H1 (cell line): ENCODE data around the gene C22orf39. TPM values are rescaled to one million over a fixed set of nuclear protein-coding genes. Genes with fewer than 3 reads are reported as not detected.

ENCODE experiments used
- CTCF ChIA-PET: fragments of 300-600 bp; sonication (Branson Sonifier 250); formaldehyde crosslinking; loops from one replicate; lab custom pipeline; 2021; ENCODE audit not compliant: partially characterized antibody; lab: Charles Lee
- POLR2A ChIA-PET: fragments of 300-600 bp; sonication (Branson Sonifier 250); formaldehyde crosslinking; loops from one replicate; lab custom pipeline; 2021; ENCODE audit warnings: inconsistent platforms; ENCODE audit not compliant: partially characterized antibody; lab: Charles Lee
- DNase-seq, 2 experiments: peaks; one replicate each; pipeline versions ENCODE4 v3.0.0 to v3.0.0-alpha.2; 2010 to 2022; ENCODE audit warnings: low spot score in 2 of 2, low read depth in 1 of 2, mixed read lengths in 1 of 2
- FAIRE-seq: peaks from 2 replicates; lab custom pipeline; 2011; peaks lifted over from hg19 to GRCh38; lab: Jason Lieb, UNC
- H2AFZ ChIP-seq: 2 replicates; pipeline ENCODE4 v1.8.1; 2012; ENCODE audit warnings: low read length, inconsistent platforms
- H2AK5ac ChIP-seq: 2 replicates; pipeline ENCODE4 v1.6.1; 2013; ENCODE audit warnings: low read depth, low read length
- H2BK120ac ChIP-seq: replicated peaks from 2 replicates; pipeline ENCODE3; 2013; ENCODE audit warnings: low read depth, low read length, inconsistent platforms
- H2BK12ac ChIP-seq: 2 replicates; pipeline ENCODE4 v1.6.1; 2013; ENCODE audit warnings: low read depth, low read length
- H2BK15ac ChIP-seq: 2 replicates; pipeline ENCODE4 v1.6.1; 2013; ENCODE audit warnings: low read length
- H2BK20ac ChIP-seq: 2 replicates; pipeline ENCODE4 v1.6.1; 2013; ENCODE audit warnings: low read length
- H2BK5ac ChIP-seq: 2 replicates; pipeline ENCODE4 v1.6.1; 2013; ENCODE audit warnings: low read depth, low read length
- H3K14ac ChIP-seq: 2 replicates; pipeline ENCODE4 v1.6.1; 2013; ENCODE audit warnings: inconsistent platforms; ENCODE audit not compliant: insufficient read length
- H3K18ac ChIP-seq: 2 replicates; pipeline ENCODE4 v1.6.1; 2013; ENCODE audit warnings: low read length; ENCODE audit errors: extremely low read depth
- H3K23ac ChIP-seq: 2 replicates; pipeline ENCODE4 v1.6.1; 2013; ENCODE audit warnings: inconsistent platforms; ENCODE audit not compliant: insufficient read length
- H3K23me2 ChIP-seq: 2 replicates; pipeline ENCODE4 v1.6.1; 2013; ENCODE audit warnings: low read depth, low read length
- H3K27ac ChIP-seq: 2 replicates; pipeline ENCODE4 v1.6.1; 2011; ENCODE audit warnings: low read depth, low read length, inconsistent platforms
- H3K27me3 ChIP-seq, 4 experiments: replicated peaks in 1 of 4; 1 replicate in 1 of 4; 2 replicates in 3 of 4; pipeline versions ENCODE4 v1.6.1 to v1.8.1; 2011 to 2013; ENCODE audit warnings: low read length in 3 of 4, mild to moderate bottlenecking in 3 of 4, inconsistent platforms in 2 of 4, mixed read lengths in 2 of 4, moderate library complexity in 1 of 4; ENCODE audit not compliant: control insufficient read depth in 3 of 4, insufficient read depth in 3 of 4; ENCODE audit errors: extremely low read depth in 1 of 4
- H3K36me3 ChIP-seq, 4 experiments: 2 replicates each; pipeline versions ENCODE4 v1.6.1 to v1.8.1; 2011 to 2013; ENCODE audit warnings: mild to moderate bottlenecking in 4 of 4, low read length in 3 of 4, moderate library complexity in 2 of 4, control low read depth in 1 of 4, inconsistent platforms in 1 of 4; ENCODE audit not compliant: insufficient read depth in 4 of 4, control insufficient read depth in 2 of 4
- H3K4ac ChIP-seq: replicated peaks from 2 replicates; pipeline ENCODE3; 2013; ENCODE audit warnings: low read length, low read depth, mixed read lengths, inconsistent platforms; ENCODE audit not compliant: insufficient read length
- H3K4me1 ChIP-seq, 4 experiments: replicated peaks in 1 of 4; 1 replicate in 1 of 4; 2 replicates in 3 of 4; pipeline versions ENCODE4 v1.6.1 to v1.8.1; 2011 to 2013; ENCODE audit warnings: low read length in 3 of 4, inconsistent platforms in 2 of 4, mixed read lengths in 1 of 4; ENCODE audit not compliant: insufficient read depth in 4 of 4, control insufficient read depth in 3 of 4
- H3K4me2 ChIP-seq, 2 experiments: 2 replicates each; pipeline versions ENCODE4 v1.6.1 to v1.8.1; 2011 to 2013; ENCODE audit warnings: low read depth in 2 of 2, low read length in 2 of 2, control low read depth in 1 of 2, inconsistent platforms in 1 of 2, mild to moderate bottlenecking in 1 of 2; ENCODE audit not compliant: insufficient read depth in 1 of 2
- H3K4me3 ChIP-seq, 4 experiments: fragments of 200-600, 300-600 bp in 1 of 4; sonication (generic), shearing (Covaris generic), sonication (Bioruptor Twin) in 1 of 4; 2 replicates each; pipeline versions ENCODE4 v1.5.1 to v1.8.1; 2011 to 2016; ENCODE audit warnings: low read length in 4 of 4, low read depth in 3 of 4, control low read depth in 2 of 4, inconsistent platforms in 2 of 4, mild to moderate bottlenecking in 2 of 4, mixed read lengths in 1 of 4, moderate library complexity in 1 of 4; ENCODE audit not compliant: insufficient read depth in 2 of 4; ENCODE audit errors: extremely low read depth in 1 of 4
- H3K56ac ChIP-seq: replicated peaks from 2 replicates; pipeline ENCODE3; 2013; ENCODE audit warnings: low read depth, mild to moderate bottlenecking, mixed read lengths, low read length, inconsistent platforms; ENCODE audit not compliant: insufficient read length
- H3K79me1 ChIP-seq: 2 replicates; pipeline ENCODE4 v1.6.1; 2013; ENCODE audit warnings: low read depth, low read length, control low read depth
- H3K79me2 ChIP-seq, 2 experiments: 2 replicates each; pipeline versions ENCODE4 v1.6.1 to v1.8.1; 2012 to 2013; ENCODE audit warnings: low read length in 2 of 2, mild to moderate bottlenecking in 2 of 2, inconsistent platforms in 1 of 2; ENCODE audit not compliant: insufficient read depth in 2 of 2, control insufficient read depth in 1 of 2
- H3K9ac ChIP-seq, 4 experiments: replicated peaks in 1 of 4; 1 replicate in 1 of 4; 2 replicates in 3 of 4; pipeline versions ENCODE4 v1.6.1 to v1.8.1; 2011 to 2013; ENCODE audit warnings: low read depth in 3 of 4, low read length in 3 of 4, control low read depth in 2 of 4, mild to moderate bottlenecking in 2 of 4, moderate library complexity in 2 of 4, inconsistent platforms in 1 of 4; ENCODE audit errors: extremely low read depth in 1 of 4
- H3K9me3 ChIP-seq, 2 experiments: 2 replicates each; pipeline versions ENCODE4 v1.6.1 to v1.8.1; 2012 to 2013; ENCODE audit warnings: mild to moderate bottlenecking in 2 of 2, moderate library complexity in 2 of 2, control low read depth in 1 of 2, inconsistent platforms in 1 of 2, low read depth in 1 of 2, low read length in 1 of 2, mixed read lengths in 1 of 2; ENCODE audit not compliant: insufficient read depth in 2 of 2
- H4K20me1 ChIP-seq, 2 experiments: replicated peaks in 1 of 2; 2 replicates each; pipeline versions ENCODE3 to v1.8.1; 2011 to 2013; ENCODE audit warnings: inconsistent platforms in 2 of 2, low read length in 2 of 2, mild to moderate bottlenecking in 1 of 2; ENCODE audit not compliant: insufficient read depth in 2 of 2, control insufficient read depth in 1 of 2
- H4K5ac ChIP-seq: 2 replicates; pipeline ENCODE4 v1.6.1; 2013; ENCODE audit warnings: low read length, low read depth, mixed read lengths, inconsistent platforms; ENCODE audit not compliant: insufficient read length
- H4K8ac ChIP-seq: 2 replicates; pipeline ENCODE4 v1.8.0; 2013; ENCODE audit warnings: mild to moderate bottlenecking, moderate library complexity, low read length, inconsistent platforms; ENCODE audit not compliant: insufficient read depth; ENCODE audit errors: extremely low read depth
- H4K91ac ChIP-seq: replicated peaks from 2 replicates; pipeline ENCODE3; 2013; ENCODE audit warnings: low read length, mixed read lengths, inconsistent platforms; ENCODE audit not compliant: insufficient read length
- BRCA1 ChIP-seq: IDR thresholded peaks from 2 replicates; pipeline ENCODE4 v1.6.1; 2012; ENCODE audit warnings: low read depth, low read length, improper control_type of control experiment
- CBX5 ChIP-seq: fragments of 300-800, 300-1000 bp; sonication (generic); IDR thresholded peaks from 2 replicates; pipeline ENCODE4 v1.7.1; 2016; ENCODE audit warnings: antibody characterized with exemption, low read length, low read depth
- E2F6 ChIP-seq: IDR thresholded peaks from 2 replicates; pipeline ENCODE4 v1.6.1; 2012; ENCODE audit warnings: inconsistent platforms
- EGR1 ChIP-seq: IDR thresholded peaks from 2 replicates; pipeline ENCODE4 v1.6.1; 2011; ENCODE audit warnings: low read depth, low read length, borderline replicate concordance
- GABPA ChIP-seq: IDR thresholded peaks from 2 replicates; pipeline ENCODE4 v1.6.1; 2011; ENCODE audit warnings: mild to moderate bottlenecking, low read length, moderate library complexity, borderline replicate concordance; ENCODE audit not compliant: insufficient read depth
- HDAC2 ChIP-seq, 2 experiments: fragments of 300-600 bp in 1 of 2; sonication (generic) in 1 of 2; IDR thresholded peaks; 2 replicates each; pipeline ENCODE4 v1.6.1; 2011 to 2012; ENCODE audit warnings: low read depth in 2 of 2, low read length in 2 of 2, mild to moderate bottlenecking in 2 of 2, moderate library complexity in 2 of 2, borderline replicate concordance in 1 of 2, inconsistent platforms in 1 of 2
- KDM1A ChIP-seq: fragments of 200-600, 300-600 bp; sonication (generic); IDR thresholded peaks from 2 replicates; pipeline ENCODE4 v1.7.1; 2016; ENCODE audit warnings: mild to moderate bottlenecking, low read length, borderline replicate concordance
- MAFK ChIP-seq: IDR thresholded peaks from 2 replicates; pipeline ENCODE4 v1.6.1; 2012; ENCODE audit warnings: low read depth, mild to moderate bottlenecking, improper control_type of control experiment, low read length
- NANOG ChIP-seq: IDR thresholded peaks from 2 replicates; pipeline ENCODE4 v1.6.1; 2011; ENCODE audit warnings: low read length, low read depth, mild to moderate bottlenecking, inconsistent platforms; ENCODE audit not compliant: insufficient read depth, poor library complexity, severe bottlenecking
- NRF1 ChIP-seq: IDR thresholded peaks from 2 replicates; pipeline ENCODE4 v1.6.1; 2011; ENCODE audit warnings: mild to moderate bottlenecking, low read depth, low read length, improper control_type of control experiment
- RBBP5 ChIP-seq: IDR thresholded peaks from 2 replicates; pipeline ENCODE4 v1.7.1; 2012; ENCODE audit warnings: low read depth, mild to moderate bottlenecking, inconsistent platforms, low read length, moderate library complexity, borderline replicate concordance
- RXRA ChIP-seq: IDR thresholded peaks from 2 replicates; pipeline ENCODE4 v1.6.1; 2011; ENCODE audit warnings: low read depth, mild to moderate bottlenecking, low read length, moderate library complexity; ENCODE audit not compliant: insufficient read depth
- SP1 ChIP-seq: IDR thresholded peaks from 2 replicates; pipeline ENCODE4 v1.6.1; 2011; ENCODE audit warnings: low read depth, low read length
- TAF7 ChIP-seq: optimal IDR thresholded peaks from 2 replicates; pipeline ENCODE3; 2011; ENCODE audit warnings: low read depth, mild to moderate bottlenecking, inconsistent platforms, low read length, moderate library complexity, borderline replicate concordance
- WGBS, 2 experiments: shearing (Covaris generic) in 1 of 2; methylation state at CpG; one replicate each; pipeline versions ENCODE4 v1.1.6 to v1.1.7; 2013 to 2015; ENCODE audit warnings: low lambda C conversion rate in 2 of 2, mixed read lengths in 2 of 2, inconsistent platforms in 1 of 2, low coverage in 1 of 2, missing lambda C conversion rate in 1 of 2; ENCODE audit not compliant: insufficient replicate concordance in 2 of 2, insufficient coverage in 1 of 2, insufficient read length in 1 of 2; ENCODE audit errors: extremely low coverage in 1 of 2, missing lambda C conversion rate in 1 of 2; 5-methylcytosine and 5-hydroxymethylcytosine counted together
- polyA plus RNA-seq, 7 experiments: library from polyadenylated mRNA; depleted of rRNA in 3 of 7; stranded (reverse) in 5 of 7; unstranded in 2 of 7; fragments of >200 nt in 5 of 7; fragments of 200-250 nt in 2 of 7; gene quantifications; 1 replicate in 5 of 7; 2 replicates in 1 of 7; 4 replicates in 1 of 7; pipeline versions ENCODE4 v1.2.1 to v1.2.3, GENCODE V29; 2011 to 2013; ENCODE audit warnings: missing spikeins in 2 of 7, mixed read lengths in 2 of 7
- total RNA-seq: library from RNA; stranded (reverse); fragmentation: NEBNext Ultra II Directional; extraction: Animal tissue kit (Norgen Biotek cat#: 25700); gene quantifications from 2 replicates; pipeline ENCODE4 v1.2.1, GENCODE V29; 2021

The C22orf39 gene
- total and polyA plus RNA-seq, 2 of the 8 experiments (the other 6 are each of a cell fraction or from before 2014, with no cell fraction given) = 22.7 to 27.7 TPM

GRCh38 chr22:19496324-19496630, 48.8 kb upstream of the C22orf39 start:
- Histone ChIP-seq H3K23me2 (no peaks in the 10 kb centered on the region), H3K4me3 (no peak overlapping the region), H3K4me2 (no peak overlapping the region), H3K36me3 (peaks cover 11 to 49% (median 25%) of the 10 kb centered on the region in 4 experiments), H3K4me1 (no peaks in the 10 kb centered on the region), H2BK20ac (no peak overlapping the region), H2AK5ac (no peak overlapping the region), H3K27me3 (no peaks in the 10 kb centered on the region), H3K18ac (no peak overlapping the region), H4K91ac (no peak overlapping the region), H2BK5ac (no peak overlapping the region), H3K79me1 (no peaks in the 10 kb centered on the region; the same call in 1 of the 2 replicates), H2AFZ (no peak overlapping the region), H3K23ac (no peak overlapping the region), H2BK12ac (no peak overlapping the region), H4K5ac (no peak overlapping the region), H3K27ac (no peak overlapping the region), H3K4ac (no peak overlapping the region), H2BK120ac (no peak overlapping the region), H3K9ac (no peak overlapping the region), H3K9me3 (no peaks in the 10 kb centered on the region), H3K79me2 (no peaks in the 10 kb centered on the region), H2BK15ac (no peak overlapping the region), H4K8ac (no peak overlapping the region), H3K14ac (no peak overlapping the region), H3K56ac (no peak overlapping the region), H4K20me1 (peaks cover 0 to 7% of the 10 kb centered on the region in 2 experiments)
- no peak for FAIRE-seq
- DNase-seq = no peak
- WGBS, 2 experiments = 98% methylated on average over 3 of the region's 3 CpGs; no CpG with 5 or more reads in 1 of the 2 experiments
- POLR2A ChIA-PET = interaction anchor here (0.8 to 1.0 kb wide), 3 partner anchors 9 to 38 kb away, joined by 3 read pairs; no protein-coding TSS in a partner anchor
- CTCF ChIA-PET = interaction anchor here (0.7 to 1.6 kb wide), 6 partner anchors 10 to 136 kb away, joined by 3 to 17 read pairs (median 4); no protein-coding TSS in a partner anchor
- TF ChIP-seq GABPA (no peak), RBBP5 (no peak), CBX5 (no peak), EGR1 (no peak), E2F6 (no peak), MAFK (no peak), NRF1 (no peak), BRCA1 (no peak), TAF7 (no peak), NANOG (no peak), KDM1A (no peak), RXRA (no peak), HDAC2 (IDR thresholded peaks at IDR 0.05; ENCODE audit: borderline replicate concordance in 1 of 2, low read depth in 2 of 2, low read length in 2 of 2) (no peak), SP1 (no peak)
